ENCODE data around the gene SIM2.

GRCh38 chr21:36768496-36768895 lies 69.6 kb downstream of the SIM2 start:
- TF ChIP-seq CTCF (IDR thresholded peaks at IDR 0.05; ENCODE audit: insufficient read depth, low read length) = no peak
- no peak for TF ChIP-seq POLR2AphosphoS5 (IDR thresholded peaks at IDR 0.05; ENCODE audit: low read depth)
- no peak for TF ChIP-seq SPI1 (IDR thresholded peaks at IDR 0.05; ENCODE audit: borderline replicate concordance, low read depth)
